ENCODE measurements around the gene ECEL1.

Gene ECEL1

GRCh38 chr2:232505856-232506255 is 18.2 kb upstream of the ECEL1 start:
- in situ Hi-C loops (cut with MboI; ENCODE audit: low sequenced_read_pairs, unreplicated experiment) = no loop called here
- no peak for DNase-seq (ENCODE audit: low spot score)
- TF ChIP-seq, protein P1, sequence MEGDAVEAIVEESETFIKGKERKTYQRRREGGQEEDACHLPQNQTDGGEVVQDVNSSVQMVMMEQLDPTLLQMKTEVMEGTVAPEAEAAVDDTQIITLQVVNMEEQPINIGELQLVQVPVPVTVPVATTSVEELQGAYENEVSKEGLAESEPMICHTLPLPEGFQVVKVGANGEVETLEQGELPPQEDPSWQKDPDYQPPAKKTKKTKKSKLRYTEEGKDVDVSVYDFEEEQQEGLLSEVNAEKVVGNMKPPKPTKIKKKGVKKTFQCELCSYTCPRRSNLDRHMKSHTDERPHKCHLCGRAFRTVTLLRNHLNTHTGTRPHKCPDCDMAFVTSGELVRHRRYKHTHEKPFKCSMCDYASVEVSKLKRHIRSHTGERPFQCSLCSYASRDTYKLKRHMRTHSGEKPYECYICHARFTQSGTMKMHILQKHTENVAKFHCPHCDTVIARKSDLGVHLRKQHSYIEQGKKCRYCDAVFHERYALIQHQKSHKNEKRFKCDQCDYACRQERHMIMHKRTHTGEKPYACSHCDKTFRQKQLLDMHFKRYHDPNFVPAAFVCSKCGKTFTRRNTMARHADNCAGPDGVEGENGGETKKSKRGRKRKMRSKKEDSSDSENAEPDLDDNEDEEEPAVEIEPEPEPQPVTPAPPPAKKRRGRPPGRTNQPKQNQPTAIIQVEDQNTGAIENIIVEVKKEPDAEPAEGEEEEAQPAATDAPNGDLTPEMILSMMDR (IDR thresholded peaks at IDR 0.05; ENCODE audit: borderline replicate concordance, control extremely low read depth, extremely low read depth, insufficient read depth, missing control alignments) = no peak

DNA sequence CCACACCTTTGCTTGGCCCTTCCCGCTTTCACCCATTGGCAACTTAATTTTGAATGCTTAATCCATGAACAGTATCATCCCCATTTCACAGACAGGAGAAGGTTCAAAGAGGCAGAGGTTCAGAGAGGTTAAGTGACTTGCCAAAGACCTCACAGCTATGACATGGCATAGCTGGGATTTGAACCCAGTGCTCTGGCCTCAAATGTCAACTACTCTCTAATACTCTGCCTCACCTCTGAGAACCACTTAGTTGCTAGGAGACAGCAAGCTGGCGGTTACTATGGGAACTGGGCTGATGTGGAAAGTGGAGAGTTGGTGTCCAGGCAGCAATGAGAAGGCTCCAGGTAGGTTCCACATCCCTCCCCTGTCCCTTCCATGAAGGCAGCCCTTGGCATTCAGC is 16.8 kb upstream of the ECEL1 start:
- no peak for DNase-seq (ENCODE audit: low spot score)
- in situ Hi-C loops (cut with MboI; ENCODE audit: low sequenced_read_pairs, unreplicated experiment) = no loop called here
- TF ChIP-seq, protein P1 (IDR thresholded peaks at IDR 0.05; ENCODE audit: borderline replicate concordance, control extremely low read depth, extremely low read depth, insufficient read depth, missing control alignments) = no peak

- in situ Hi-C loops (cut with MboI; ENCODE audit: low sequenced_read_pairs, unreplicated experiment) = no loop called here
- DNase-seq (ENCODE audit: low spot score) = no peak
Measured at GRCh38 chr2:232503809-232504323, 16.2 kb upstream of the ECEL1 start.

DNA sequence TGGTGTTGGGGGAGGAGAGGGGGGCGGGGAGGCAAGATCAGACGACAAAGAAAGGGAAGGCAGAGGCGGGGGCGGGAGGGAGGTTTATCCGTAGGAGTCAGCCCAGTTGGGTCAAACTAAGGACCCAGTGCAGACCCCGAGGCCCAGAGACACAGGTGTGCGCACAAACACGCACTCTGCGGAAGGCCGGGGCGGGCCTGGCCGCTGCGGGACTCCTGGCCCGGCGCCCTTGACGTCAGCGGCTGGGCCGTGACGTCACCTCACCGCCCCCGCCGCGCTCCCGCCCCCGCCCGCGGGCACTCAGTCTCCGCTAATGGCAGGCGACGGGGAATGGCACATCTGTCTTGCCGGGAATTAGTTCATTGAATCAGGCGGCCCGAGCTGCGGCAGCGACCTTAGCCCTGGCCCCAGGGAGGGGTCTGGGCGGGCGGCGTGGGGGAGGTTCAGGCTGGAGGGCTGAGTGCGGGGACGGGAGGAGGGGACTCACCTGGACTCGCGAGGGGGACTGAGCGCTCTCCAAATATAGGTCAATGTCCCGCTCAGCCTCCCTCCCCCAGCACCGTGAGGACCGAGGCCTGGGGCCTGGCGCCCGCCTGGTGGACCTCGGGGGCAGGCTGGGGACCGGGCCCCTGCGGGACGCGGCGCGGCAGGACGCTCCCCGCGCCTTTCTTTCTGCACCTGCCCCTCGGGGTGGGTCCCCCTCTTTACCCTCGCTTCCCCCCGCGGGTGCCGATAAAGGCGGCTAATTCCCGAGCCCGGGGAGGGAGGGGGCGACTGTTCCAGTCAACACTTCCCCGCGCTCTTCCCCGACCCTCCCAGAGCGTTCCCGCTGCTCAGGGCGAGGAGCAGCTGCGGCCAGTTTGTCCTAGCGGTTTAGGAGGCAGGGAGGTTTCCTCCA is 15.5 kb upstream of the ECEL1 start:
- peak; percentile 62 for DNase-seq (ENCODE audit: low spot score)
- in situ Hi-C loops (cut with MboI; ENCODE audit: low sequenced_read_pairs, unreplicated experiment) = no loop called here
- TF ChIP-seq, protein P1 (IDR thresholded peaks at IDR 0.05; ENCODE audit: borderline replicate concordance, control extremely low read depth, extremely low read depth, insufficient read depth, missing control alignments) = no peak

More at GRCh38 chr2:232503809-232504323, 16.2 kb upstream of the ECEL1 start:
- TF ChIP-seq, protein P1 (IDR thresholded peaks at IDR 0.05; ENCODE audit: borderline replicate concordance, control extremely low read depth, extremely low read depth, insufficient read depth, missing control alignments) = no peak

DNA sequence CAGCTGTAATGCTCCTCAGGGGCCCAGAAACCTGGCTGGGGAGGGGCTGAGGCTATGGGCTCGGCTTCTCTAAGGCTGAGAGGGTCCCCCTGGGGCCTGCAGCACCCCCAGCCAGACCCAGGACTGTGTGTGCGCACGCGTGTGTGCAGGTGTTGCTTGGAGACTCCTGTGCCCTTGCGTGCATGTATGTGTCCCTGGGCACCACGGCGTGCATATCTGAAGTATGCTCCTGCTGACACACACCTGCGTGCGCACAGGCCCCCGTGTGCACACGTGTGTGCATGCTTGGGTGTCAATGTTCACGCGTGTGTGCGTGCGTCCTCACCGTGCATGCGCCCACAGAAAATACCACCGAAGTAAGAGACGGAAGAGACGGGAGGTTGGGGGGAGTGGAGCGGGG is 14.9 kb upstream of the ECEL1 start:
- no peak for DNase-seq (ENCODE audit: low spot score)
- in situ Hi-C loops (cut with MboI; ENCODE audit: low sequenced_read_pairs, unreplicated experiment) = no loop called here
- TF ChIP-seq, protein P1 (IDR thresholded peaks at IDR 0.05; ENCODE audit: borderline replicate concordance, control extremely low read depth, extremely low read depth, insufficient read depth, missing control alignments) = no peak

DNA sequence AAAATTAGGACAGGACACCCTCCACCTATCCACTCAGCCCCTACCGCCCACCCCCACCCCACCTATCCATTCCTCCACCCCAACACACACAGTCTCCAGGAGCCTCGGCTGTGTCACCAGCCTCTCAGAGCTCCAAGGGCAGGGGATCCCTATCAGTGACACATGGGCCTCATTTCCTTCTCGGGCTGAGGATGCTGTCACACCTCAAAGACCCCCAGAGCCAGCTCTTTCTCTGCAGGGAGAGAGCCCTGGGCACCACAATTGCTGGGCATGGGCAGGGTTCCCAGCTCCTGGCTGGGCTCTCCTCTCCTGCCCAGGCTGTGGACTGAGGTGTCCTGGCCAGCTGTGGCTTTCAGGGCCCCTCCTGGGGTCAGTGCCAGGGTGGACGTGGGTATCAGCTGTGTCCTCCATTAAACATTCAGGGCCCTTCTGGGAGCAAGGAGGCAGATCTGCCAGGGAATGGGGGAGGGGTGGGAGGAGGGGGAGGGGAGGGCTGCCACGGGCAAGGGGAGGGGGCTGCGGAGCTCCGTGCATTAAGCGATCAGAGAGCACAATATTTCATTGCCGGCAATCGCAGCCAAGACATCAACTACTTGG is 14.3 kb upstream of the ECEL1 start:
- in situ Hi-C loops (cut with MboI; ENCODE audit: low sequenced_read_pairs, unreplicated experiment) = no loop called here
- TF ChIP-seq, protein P1 (IDR thresholded peaks at IDR 0.05; ENCODE audit: borderline replicate concordance, control extremely low read depth, extremely low read depth, insufficient read depth, missing control alignments) = no peak
- DNase-seq (ENCODE audit: low spot score) = no peak

Measured in GM13976 (cell line).